CD4-positive, alpha-beta T cell treated with Interleukin-21 for 1 hour (primary cell): ENCODE measurements around the gene SUFU.

Experiments used
- DNase-seq: peaks from one replicate; pipeline ENCODE4 v3.0.0-alpha.2; 2020

The SUFU gene

DNA sequence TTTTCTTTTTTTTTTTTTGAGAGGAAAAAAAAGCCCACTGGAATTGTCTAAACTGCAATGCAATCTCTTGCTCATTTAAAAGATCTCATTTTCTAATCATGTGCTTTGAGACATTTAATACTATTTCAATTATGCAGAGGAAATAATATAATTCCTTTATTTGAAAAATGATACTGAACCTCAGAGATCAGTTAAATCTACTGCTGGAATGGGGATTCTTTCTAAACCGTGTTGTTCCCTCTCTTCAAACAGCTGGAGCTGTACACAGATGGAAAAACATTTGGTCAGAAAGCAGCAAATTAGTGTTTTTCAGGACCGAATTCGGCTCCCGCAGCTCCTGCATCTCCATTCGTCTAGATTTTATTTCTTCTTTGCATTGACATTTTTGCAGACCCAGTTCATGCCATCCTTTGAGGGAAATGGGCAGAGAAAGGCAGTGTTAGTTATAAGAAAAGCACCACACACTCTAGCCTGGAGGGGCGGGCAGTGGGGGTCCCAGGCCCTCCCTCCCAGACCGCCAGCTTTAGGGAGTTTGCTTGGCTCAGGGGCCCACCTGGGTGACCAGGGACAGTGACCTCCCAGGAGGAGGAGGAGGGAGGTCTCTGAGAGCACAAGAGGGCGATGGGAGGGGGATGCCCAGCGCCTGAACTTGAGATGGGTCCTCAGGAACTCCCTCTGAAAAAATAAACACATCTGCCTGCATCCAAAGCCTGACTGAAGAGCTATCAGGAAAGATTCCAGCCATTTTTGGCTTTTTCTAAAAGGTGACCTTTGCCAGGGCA lies 173.0 kb downstream of the SUFU start:
- no peak for DNase-seq

DNA sequence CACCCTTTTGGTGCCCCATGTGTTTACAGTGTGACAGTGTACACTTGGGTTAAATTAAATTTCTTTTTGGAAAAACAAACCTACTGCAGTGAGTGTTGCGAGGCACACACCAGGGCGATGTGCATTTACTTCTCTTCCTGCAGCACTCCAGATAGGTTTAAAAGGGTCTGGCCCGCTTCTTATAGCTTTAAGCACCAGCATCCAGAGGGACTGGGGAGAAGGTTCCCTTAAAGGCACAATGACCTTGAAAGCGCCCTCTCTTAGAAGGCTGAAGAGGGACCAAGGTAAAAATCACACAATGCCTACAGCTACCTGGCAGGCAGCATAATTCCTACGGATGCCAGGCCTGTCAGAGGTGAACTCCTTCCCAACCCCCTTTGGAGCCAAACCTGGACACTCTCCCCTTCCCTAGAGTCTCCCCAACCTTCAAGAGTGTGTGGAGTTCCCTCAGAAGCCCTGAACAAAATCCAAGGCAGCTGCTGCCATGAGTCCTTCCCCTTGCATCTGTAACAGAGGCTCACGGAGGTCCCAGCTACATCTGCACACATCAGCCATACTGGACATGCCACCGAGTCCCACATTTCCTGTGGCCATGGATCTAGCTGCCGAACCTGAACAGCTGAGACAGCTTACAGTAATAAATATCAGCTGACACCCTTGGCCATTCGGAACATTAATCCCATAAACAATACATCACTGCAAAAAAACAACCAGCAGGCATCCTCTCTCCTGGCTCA lies 173.7 kb downstream of the SUFU start:
- no peak for DNase-seq

DNA sequence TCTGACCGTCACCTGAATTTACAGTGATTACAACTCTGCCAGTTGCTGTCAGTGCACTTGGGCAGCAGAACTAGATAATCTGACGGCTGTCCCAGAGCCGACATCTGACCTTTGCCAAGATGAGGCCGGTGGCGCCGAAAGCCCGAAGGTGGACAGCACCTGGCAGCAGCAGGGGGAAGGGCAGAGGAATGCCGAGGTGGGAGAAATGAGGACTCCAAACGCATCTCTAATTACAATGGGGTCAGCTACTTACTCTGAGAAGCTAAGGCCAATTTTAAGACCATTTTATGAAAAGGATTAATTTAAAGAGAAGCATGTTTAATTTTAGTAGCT lies 174.3 kb downstream of the SUFU start:
- no peak for DNase-seq

DNA sequence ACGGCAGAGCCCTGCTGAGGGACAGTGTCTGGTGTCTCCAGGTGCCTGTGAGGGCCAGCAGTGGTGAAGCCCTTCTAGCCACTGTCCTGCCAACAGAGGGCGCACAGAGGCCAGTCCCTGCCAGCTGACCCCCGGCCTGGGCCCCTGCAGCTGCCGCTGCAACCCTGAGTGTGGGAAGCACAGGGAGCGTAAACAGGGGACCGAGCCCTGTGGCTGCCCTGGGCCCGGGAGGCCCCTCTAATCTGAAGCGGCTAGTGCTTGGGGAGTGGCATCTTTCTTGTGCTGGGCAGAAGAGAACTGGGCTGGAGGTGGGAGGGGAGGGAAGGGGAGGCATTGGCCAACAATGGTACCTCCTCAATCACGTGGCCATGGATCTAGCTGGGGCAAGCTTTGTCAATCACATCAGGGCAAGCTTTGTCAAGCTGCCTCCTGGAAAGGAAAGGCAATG lies 175.1 kb downstream of the SUFU start:
- no peak for DNase-seq

DNA sequence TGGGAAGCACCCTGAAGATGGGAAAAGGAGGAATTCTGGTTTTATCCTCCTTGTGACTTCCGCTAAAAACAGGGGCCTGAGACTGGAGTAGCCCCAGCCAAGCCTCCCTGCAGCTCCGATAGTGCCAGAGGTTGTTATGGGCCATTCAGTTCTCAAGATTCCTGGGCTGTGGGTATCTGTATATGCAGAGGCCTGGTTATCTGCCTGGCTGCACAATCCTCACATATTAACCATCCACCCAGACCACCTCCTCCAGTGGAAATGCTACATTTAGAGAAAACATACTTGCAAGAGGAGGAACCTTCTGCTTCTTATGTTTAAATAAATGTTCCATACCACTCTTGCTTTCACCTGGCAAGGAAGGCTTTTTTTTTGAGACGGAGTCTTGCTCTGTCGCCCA lies 175.8 kb downstream of the SUFU start:
- DNase-seq: no peak

DNA sequence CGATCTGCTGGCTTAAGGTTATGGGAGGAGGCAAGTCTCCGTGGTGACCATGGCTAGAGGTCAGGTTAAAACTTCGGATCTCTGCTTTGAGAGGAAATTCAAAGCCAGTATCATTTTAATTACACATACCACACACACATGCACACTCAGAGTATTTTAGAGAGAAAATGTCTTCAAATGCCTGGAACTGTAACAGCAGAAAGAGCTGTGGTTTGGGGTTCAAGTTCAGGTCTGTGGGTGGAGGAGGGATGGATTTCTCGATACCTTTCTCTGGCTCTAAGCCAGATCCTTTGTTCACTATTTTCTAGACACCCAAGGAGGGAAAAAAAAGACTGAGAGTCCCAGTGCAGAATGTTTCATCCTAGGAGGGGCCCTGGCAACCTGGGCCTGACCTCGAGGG lies 177.9 kb downstream of the SUFU start:
- no peak for DNase-seq

DNA sequence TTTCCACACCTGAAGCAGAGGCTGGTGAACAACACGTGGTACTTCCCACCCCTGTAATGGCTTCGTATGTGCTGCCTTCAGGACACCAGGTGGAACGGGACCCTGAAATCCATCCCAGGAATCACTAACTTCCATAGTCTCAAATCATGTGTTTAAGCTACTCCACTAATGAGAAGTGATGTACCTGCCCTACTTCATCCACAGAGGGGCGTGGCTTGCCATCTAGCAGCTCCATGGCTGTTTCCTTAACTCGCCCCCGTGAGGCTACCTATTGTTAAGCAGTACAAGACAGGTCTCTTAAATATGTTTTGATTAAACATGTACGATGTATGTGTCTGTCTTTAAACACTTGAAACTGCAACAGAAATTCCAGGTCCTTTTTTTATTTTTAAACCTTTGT lies 178.6 kb downstream of the SUFU start:
- no peak for DNase-seq

DNA sequence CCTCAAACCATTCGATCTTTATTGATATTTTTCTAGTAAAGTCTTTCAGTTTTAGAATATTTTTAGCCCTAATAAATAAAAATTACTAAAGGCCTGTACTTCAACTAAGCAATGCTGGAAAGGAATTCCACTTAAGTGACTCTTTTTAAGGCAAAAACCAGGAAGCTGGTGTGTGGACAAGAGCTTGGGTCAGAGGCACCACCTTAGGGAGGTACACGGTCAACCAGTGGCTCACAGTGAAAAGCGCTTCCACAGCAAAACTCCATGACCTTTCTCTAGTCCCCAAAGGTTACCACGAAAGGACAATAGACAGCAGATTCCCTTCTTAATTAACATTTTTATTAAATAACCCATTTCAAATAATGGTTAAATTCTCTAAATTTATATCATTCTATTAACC lies 179.2 kb downstream of the SUFU start:
- no peak for DNase-seq
